ENCODE data around the gene KRTAP6-3.

Gene KRTAP6-3

DNA sequence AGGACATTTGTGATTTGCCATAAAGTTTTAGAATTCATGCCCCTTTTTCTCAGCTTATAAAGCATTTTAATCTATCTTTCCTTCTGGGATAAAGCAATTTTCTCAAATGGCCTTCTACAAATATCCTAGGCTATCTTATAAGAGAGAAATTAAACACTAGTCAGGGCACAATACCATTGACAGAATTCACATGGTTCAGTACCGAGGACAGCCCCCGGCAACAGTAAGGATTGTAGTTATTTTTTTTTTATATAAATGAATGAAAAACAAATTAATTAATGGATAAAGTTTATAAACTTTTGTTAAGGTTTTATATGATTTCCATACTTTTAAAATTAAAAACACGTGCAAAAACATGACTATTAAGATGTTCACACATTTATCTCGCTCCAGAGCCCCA, 35.9 kb downstream of the KRTAP6-3 start:
- no peak for DNase-seq

- no peak for DNase-seq
These were observed 37.0 kb downstream of the KRTAP6-3 start for GRCh38 chr21:30629200-30629599.

GRCh38 chr21:30634906-30635305, 42.7 kb downstream of the KRTAP6-3 start, which contains the start of gene KRTAP20-2:
KRTAP20-2 (plus strand) TSS chr21:30635206; CDS start chr21:30635264, 58 bp downstream.
- no peak for DNase-seq

DNA sequence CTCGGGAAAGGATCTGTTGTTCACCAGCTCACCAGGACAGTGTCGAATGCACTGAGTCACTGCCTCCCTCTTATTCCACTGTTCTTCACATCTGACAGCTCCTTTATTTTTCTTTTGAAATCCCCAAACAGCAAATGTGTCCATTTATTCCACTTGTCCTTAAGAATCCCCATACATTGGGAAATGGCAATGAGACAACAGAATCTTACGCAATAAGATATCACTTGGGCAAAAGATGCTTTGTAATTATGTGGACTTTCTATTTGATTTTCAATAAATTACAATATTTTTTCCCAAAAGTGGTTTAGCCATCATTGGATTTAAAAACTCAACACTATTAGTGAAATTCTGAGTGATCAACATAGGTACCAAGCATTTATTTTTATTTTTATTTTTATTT, 46.4 kb downstream of the KRTAP6-3 start:
- DNase-seq = no peak

DNA sequence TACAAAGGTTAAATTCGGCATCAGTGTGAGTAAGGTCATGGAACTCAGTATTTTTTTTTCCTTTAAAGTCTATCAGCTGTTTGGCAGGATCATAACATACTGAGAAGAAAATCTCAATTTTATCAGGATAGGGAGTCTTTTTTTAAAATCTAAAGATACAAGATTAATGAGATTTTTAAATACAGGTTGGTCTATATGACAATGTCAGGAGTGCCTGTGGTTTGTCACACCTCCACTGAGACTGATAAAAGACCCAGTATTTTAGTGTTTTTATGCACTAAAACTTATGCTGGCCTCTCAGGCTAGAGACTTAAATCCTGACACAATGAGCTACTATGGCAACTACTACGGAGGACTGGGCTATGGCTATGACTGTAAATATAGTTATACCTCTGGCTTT, 50.3 kb downstream of the KRTAP6-3 start, which contains the start of gene KRTAP20-3:
Gene KRTAP20-3 (plus strand): TSS at position 301 of the 400 bp plus-strand sequence.
- no peak for DNase-seq

Measured in NCI-H1417 (cell line).